Osteoblast (primary cell): Measurements from ENCODE around the gene FOXK1. TPM values are rescaled to one million over a fixed set of nuclear protein-coding genes. Genes with fewer than 3 reads are reported as not detected.

ENCODE experiments used
- DNase-seq: peaks from one replicate; pipeline ENCODE4 v3.0.0; 2011; ENCODE audit warnings: low spot score, mixed read lengths; ENCODE audit not compliant: insufficient read length; ENCODE audit errors: missing footprints
- H2AFZ ChIP-seq: 2 replicates; pipeline ENCODE4 v1.6.0; 2011; ENCODE audit warnings: mild to moderate bottlenecking, low read length
- H3K27ac ChIP-seq: 2 replicates; pipeline ENCODE4 v1.5.1; 2011; ENCODE audit warnings: mild to moderate bottlenecking, low read depth, low read length, moderate library complexity
- H3K27me3 ChIP-seq: 2 replicates; pipeline ENCODE4 v1.6.0; 2012; ENCODE audit warnings: mild to moderate bottlenecking, control low read depth, inconsistent platforms, low read length, moderate library complexity; ENCODE audit not compliant: insufficient read depth
- H3K36me3 ChIP-seq: 2 replicates; pipeline ENCODE4 v1.5.1; 2011; ENCODE audit warnings: mild to moderate bottlenecking, low read length, control low read depth, moderate library complexity; ENCODE audit not compliant: insufficient read depth
- H3K4me1 ChIP-seq: 2 replicates; pipeline ENCODE4 v1.5.1; 2011; ENCODE audit warnings: mild to moderate bottlenecking, low read length, control low read depth, moderate library complexity; ENCODE audit not compliant: insufficient read depth
- H3K4me2 ChIP-seq: 2 replicates; pipeline ENCODE4 v1.6.0; 2011; ENCODE audit warnings: mild to moderate bottlenecking, low read length; ENCODE audit not compliant: insufficient read depth
- H3K4me3 ChIP-seq: fragments of 200-600 bp; sonication (generic); 3 replicates; pipeline ENCODE4 v1.5.1; 2012; ENCODE audit warnings: mild to moderate bottlenecking, low read length, inconsistent platforms; ENCODE audit not compliant: insufficient read depth
- H3K79me2 ChIP-seq: 2 replicates; pipeline ENCODE4 v1.6.0; 2012; ENCODE audit warnings: mild to moderate bottlenecking, low read length, control low read depth, inconsistent platforms; ENCODE audit not compliant: insufficient read depth
- H3K9me3 ChIP-seq: 2 replicates; pipeline ENCODE4 v1.5.1; 2011; ENCODE audit warnings: low read depth, low read length, control low read depth
- H4K20me1 ChIP-seq: 2 replicates; pipeline ENCODE4 v1.6.0; 2012; ENCODE audit warnings: mild to moderate bottlenecking, low read length, control low read depth; ENCODE audit not compliant: insufficient read depth
- total RNA-seq: library from RNA; depleted of rRNA; stranded (reverse); fragments of >200 nt; gene quantifications from 2 replicates; pipeline ENCODE4 v1.2.3, GENCODE V29; 2012
- TF ChIP-seq, protein P1 (sequence below): IDR thresholded peaks from 2 replicates; pipeline ENCODE4 v1.5.1; 2011; ENCODE audit warnings: mild to moderate bottlenecking, low read depth, low read length, moderate library complexity; ENCODE audit errors: extremely low read depth

Gene FOXK1
- total RNA-seq, 1 donor: 31.8 TPM

DNA sequence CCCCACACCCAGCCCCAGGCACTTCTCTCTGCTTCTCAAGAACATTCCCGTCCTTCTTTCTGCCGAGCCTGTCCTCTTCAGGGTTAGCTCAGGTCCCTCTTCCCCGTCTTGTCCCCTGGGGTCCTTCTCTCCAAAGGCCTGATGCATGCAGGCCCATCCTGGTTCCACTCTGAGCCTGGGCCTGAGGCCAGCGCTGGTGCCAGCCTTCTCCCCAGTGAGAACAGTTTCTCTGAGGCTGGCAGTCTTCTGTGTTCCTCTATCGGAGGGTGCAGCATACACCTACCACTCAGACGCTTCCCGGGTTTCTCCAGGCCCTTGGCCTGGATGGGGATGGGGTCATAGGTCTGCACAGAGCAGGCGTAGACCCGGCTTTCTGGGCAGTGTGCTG is 108.0 kb downstream of the FOXK1 start:
- H3K27ac ChIP-seq: no peak overlapping the region
- H3K4me2 ChIP-seq: no peak overlapping the region
- peaks cover 19% of the 10 kb centered on the region for H3K36me3 ChIP-seq
- no peaks in the 10 kb centered on the region for H3K9me3 ChIP-seq
- peaks cover 5% of the 10 kb centered on the region for H3K4me1 ChIP-seq
- no peak overlapping the region for H3K4me3 ChIP-seq
- H4K20me1 ChIP-seq: no peaks in the 10 kb centered on the region
- no peaks in the 10 kb centered on the region for H3K27me3 ChIP-seq
- TF ChIP-seq, protein P1, sequence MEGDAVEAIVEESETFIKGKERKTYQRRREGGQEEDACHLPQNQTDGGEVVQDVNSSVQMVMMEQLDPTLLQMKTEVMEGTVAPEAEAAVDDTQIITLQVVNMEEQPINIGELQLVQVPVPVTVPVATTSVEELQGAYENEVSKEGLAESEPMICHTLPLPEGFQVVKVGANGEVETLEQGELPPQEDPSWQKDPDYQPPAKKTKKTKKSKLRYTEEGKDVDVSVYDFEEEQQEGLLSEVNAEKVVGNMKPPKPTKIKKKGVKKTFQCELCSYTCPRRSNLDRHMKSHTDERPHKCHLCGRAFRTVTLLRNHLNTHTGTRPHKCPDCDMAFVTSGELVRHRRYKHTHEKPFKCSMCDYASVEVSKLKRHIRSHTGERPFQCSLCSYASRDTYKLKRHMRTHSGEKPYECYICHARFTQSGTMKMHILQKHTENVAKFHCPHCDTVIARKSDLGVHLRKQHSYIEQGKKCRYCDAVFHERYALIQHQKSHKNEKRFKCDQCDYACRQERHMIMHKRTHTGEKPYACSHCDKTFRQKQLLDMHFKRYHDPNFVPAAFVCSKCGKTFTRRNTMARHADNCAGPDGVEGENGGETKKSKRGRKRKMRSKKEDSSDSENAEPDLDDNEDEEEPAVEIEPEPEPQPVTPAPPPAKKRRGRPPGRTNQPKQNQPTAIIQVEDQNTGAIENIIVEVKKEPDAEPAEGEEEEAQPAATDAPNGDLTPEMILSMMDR: no peak
- no peak for DNase-seq
- H2AFZ ChIP-seq: no peak overlapping the region
- no peaks in the 10 kb centered on the region for H3K79me2 ChIP-seq

DNA sequence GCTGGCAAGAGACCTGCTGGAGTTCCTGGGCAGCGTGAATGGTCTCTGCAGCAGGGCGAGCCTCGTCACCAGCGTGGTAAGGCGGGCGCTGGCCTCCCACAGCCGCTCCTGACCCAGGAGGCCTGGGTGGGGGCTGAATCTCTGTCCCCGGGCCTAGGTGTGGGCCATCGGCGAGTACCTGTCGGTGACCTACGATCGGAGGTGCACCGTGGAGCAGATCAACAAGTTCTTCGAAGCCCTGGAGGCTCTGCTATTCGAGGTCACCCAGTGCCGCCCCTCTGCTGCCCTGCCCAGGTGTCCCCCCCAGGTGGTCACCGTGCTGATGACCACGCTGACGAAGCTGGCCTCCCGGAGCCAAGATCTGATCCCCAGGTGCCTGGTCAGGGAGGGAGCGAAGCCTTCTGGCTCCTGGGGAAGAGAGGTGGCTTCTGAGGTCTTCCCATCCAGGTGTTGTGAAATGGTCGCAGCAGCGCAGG is 108.5 kb downstream of the FOXK1 start:
- H3K9me3 ChIP-seq: no peaks in the 10 kb centered on the region
- no peak overlapping the region for H3K4me3 ChIP-seq
- no peak overlapping the region for H3K4me2 ChIP-seq
- peak; percentile 79 for DNase-seq
- H3K27me3 ChIP-seq: no peaks in the 10 kb centered on the region
- no peaks in the 10 kb centered on the region for H4K20me1 ChIP-seq
- peaks cover 17% of the 10 kb centered on the region for H3K36me3 ChIP-seq
- peaks cover 5% of the 10 kb centered on the region for H3K4me1 ChIP-seq
- H3K79me2 ChIP-seq: no peaks in the 10 kb centered on the region
- no peak overlapping the region for H2AFZ ChIP-seq
- H3K27ac ChIP-seq: no peak overlapping the region
- TF ChIP-seq, protein P1: no peak

DNA sequence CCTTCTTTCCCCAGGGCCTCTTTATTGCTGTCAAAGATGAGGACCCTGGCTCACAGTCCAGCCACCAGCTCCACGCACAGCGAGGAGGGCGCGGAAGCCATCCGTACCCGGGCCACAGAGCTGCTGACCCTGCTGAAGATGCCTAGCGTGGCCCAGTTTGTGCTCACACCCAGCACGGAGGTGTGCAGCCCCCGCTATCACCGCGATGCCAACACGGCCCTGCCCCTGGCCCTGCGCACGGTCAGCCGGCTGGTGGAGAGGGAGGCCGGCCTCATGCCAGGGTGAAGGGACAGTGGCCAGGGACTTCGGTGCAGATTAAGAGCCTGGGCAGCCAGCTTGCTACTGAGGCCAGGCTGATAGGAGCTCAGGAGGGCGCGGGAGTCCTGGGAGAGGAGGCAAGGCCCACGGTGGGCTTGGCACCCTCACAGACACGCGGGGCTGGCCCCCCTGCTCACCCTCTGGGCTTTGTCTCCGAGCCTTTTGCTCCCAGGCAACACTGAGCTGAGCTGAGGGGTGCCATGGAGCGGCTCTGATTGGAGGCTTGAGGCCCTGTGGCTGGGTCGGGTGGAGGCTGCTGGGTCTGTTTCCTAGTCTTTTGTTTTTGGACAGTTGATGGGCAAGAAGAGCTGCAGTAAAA is 109.1 kb downstream of the FOXK1 start:
- TF ChIP-seq, protein P1: no peak
- H3K79me2 ChIP-seq: no peaks in the 10 kb centered on the region
- DNase-seq: peak; percentile 66
- no peak overlapping the region for H3K4me2 ChIP-seq
- H3K4me3 ChIP-seq: no peak overlapping the region
- H3K27ac ChIP-seq: no peak overlapping the region
- peaks cover 5% of the 10 kb centered on the region for H3K4me1 ChIP-seq
- H2AFZ ChIP-seq: no peak overlapping the region
- peaks cover 13% of the 10 kb centered on the region for H3K36me3 ChIP-seq
- H3K27me3 ChIP-seq: no peaks in the 10 kb centered on the region
- no peaks in the 10 kb centered on the region for H3K9me3 ChIP-seq
- no peaks in the 10 kb centered on the region for H4K20me1 ChIP-seq

DNA sequence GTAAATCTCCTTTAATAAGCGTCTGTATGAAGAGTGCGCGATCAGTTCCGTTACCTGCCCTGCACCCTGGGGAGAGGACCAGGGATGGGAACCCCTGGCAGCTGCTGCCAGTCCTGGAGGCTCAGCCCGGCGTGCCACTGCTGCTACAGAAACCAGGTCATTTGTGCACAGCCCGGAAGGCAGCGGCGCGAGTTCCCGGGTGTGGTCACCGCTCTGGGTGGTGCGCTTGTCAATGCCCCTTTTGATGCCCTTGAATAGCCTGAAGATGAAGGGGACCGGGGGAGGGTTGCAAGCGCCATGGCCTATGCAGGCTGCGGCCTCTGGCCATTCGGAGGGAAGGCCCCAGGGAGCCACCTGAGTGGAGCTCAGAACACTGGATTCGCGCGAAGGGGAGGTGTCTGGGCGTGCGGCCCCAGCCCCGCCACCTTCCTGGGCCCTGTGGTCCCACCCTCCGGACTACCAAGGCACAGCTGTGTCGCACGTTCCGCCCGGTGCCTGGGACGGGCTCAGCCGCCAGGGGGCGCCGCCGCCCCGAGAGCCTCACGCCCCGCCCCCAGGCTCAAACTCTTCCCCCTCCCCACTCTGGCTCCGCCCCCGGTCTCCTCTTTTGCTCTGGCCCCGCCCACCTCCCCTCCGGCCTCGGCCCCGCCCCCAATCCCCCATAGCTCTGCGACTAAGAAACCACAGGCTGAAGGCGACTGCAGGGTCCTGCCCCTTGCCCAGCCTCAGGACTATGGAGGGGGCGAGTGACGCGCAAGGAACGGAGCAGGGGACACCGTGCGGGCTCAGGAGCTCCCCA is 109.8 kb downstream of the FOXK1 start:
- no peaks in the 10 kb centered on the region for H3K27me3 ChIP-seq
- peak; percentile 96 for DNase-seq
- no peaks in the 10 kb centered on the region for H3K79me2 ChIP-seq
- H3K4me1 ChIP-seq: peaks cover 5% of the 10 kb centered on the region
- H3K27ac ChIP-seq: no peak overlapping the region
- H3K4me2 ChIP-seq: peak overlapping the region; percentile 36
- H3K4me3 ChIP-seq: no peak overlapping the region
- H3K36me3 ChIP-seq: peaks cover 8% of the 10 kb centered on the region
- TF ChIP-seq, protein P1: peak; percentile 33
- H3K9me3 ChIP-seq: no peaks in the 10 kb centered on the region
- no peak overlapping the region for H2AFZ ChIP-seq
- H4K20me1 ChIP-seq: no peaks in the 10 kb centered on the region
